ENCODE results near the gene GALE.

The GALE gene

GRCh38 chr1:23751050-23751814 lies 49.3 kb downstream of the GALE start:
- DNase-seq (ENCODE audit: low read depth): no peak

GRCh38 chr1:23748016-23748415 lies 52.5 kb downstream of the GALE start:
- DNase-seq (ENCODE audit: low read depth): no peak

Data from CMK (cell line).